ENCODE data around the gene BCKDK. TPM values are rescaled to one million over a fixed set of nuclear protein-coding genes. Genes with fewer than 3 reads are reported as not detected.
"Not testable (repeated sequence)": the region's sequence is repeated elsewhere in the genome, so short reads cannot be mapped to it uniquely, and the experiment has no call there.

The BCKDK gene
- total and polyA plus RNA-seq, 4 donors: 16.7 to 37.2 (median 30.3) TPM

DNA sequence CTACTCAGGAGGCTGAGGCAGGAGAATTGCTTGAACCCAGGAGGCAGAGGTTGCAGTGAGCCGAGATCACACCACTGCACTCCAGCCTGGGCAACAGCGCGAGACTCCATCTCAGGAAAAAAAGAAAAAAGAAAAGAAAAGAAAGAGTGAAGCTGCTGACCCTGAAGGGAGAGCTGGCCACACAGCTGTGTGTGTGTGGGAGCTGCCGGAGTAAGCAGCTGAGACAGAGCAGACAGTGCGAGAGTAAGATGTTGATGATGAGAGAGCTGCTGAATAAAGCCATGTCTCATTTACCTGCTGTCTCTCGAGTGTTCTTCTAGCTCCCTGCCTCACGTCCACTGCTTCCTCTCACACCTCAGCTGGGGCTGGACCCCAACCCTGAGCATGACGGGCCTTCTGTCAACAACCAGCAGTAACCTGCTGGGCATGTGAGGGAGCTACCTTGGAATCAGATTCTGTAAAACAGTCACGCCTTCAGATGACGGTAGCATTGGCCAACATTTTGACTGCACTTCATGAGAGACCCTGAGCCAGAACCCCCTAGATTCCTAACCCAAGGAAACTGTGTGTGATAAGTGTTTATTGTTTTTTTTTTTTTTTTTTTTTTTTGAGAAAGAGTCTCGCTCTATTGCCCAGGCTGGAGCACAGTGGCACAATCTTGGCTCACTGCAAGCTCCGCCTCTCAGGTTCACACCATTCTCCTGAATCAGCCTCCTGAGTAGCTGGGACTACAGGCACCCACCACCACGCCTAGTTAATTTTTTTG is 7.1 kb upstream of the BCKDK start:
- H3K27ac ChIP-seq (ENCODE audit: low read depth in 1 of 2, low read length in 2 of 2); ATAC-seq (ENCODE audit: low FRiP score); DNase-seq; intact Hi-C loops (cut with DNase I); H3K27me3 ChIP-seq (ENCODE audit: control insufficient read depth in 1 of 2, insufficient read depth in 2 of 2, low read length in 1 of 2); H3K4me3 ChIP-seq (ENCODE audit: low read length in 2 of 2); H3K9me3 ChIP-seq (ENCODE audit: control insufficient read depth, low read length); H3K36me3 ChIP-seq (ENCODE audit: control insufficient read depth in 1 of 2, insufficient read depth in 2 of 2, low read length in 1 of 2); H3K4me1 ChIP-seq (ENCODE audit: control insufficient read depth in 1 of 2, insufficient read depth in 2 of 2, low read length in 2 of 2): not testable (repeated sequence)
- WGBS, 2 donors: 81% methylated on average over 12 to 13 of the region's 13 CpGs

GRCh38 chr16:31105677-31106213 is 2.4 kb upstream of the BCKDK start:
- Histone ChIP-seq H3K27ac (ENCODE audit: low read depth in 1 of 2, low read length in 2 of 2) (no peak overlapping the region), H3K9me3 (ENCODE audit: control insufficient read depth, low read length) (no peaks in the 10 kb centered on the region), H3K27me3 (ENCODE audit: control insufficient read depth in 1 of 2, insufficient read depth in 2 of 2, low read length in 1 of 2) (no peaks in the 10 kb centered on the region), H3K4me1 (ENCODE audit: control insufficient read depth in 1 of 2, insufficient read depth in 2 of 2, low read length in 2 of 2) (no peaks in the 10 kb centered on the region), H3K4me3 (ENCODE audit: low read length in 2 of 2) (no peak overlapping the region), H3K36me3 (ENCODE audit: control insufficient read depth in 1 of 2, insufficient read depth in 2 of 2, low read length in 1 of 2) (no peaks in the 10 kb centered on the region)
- intact Hi-C loops (cut with DNase I): loop anchor here in 1 of 2 donors (5.0 kb wide), 1 partner anchor 37 kb away; no protein-coding TSS in a partner anchor
- 10 to 12% methylated on average over 31 to 33 of the region's 33 CpGs for WGBS, 2 donors
- DNase-seq: peak; percentile 91 to 95
- ATAC-seq (ENCODE audit: low FRiP score): peak; percentile 90

GRCh38 chr16:31106509-31107464 is 1.4 kb upstream of the BCKDK start:
- Histone ChIP-seq H3K4me3 (ENCODE audit: low read length in 2 of 2) (no peak overlapping the region), H3K27me3 (ENCODE audit: control insufficient read depth in 1 of 2, insufficient read depth in 2 of 2, low read length in 1 of 2) (no peaks in the 10 kb centered on the region), H3K9me3 (ENCODE audit: control insufficient read depth, low read length) (no peaks in the 10 kb centered on the region), H3K4me1 (ENCODE audit: control insufficient read depth in 1 of 2, insufficient read depth in 2 of 2, low read length in 2 of 2) (no peaks in the 10 kb centered on the region), H3K27ac (ENCODE audit: low read depth in 1 of 2, low read length in 2 of 2) (no peak overlapping the region), H3K36me3 (ENCODE audit: control insufficient read depth in 1 of 2, insufficient read depth in 2 of 2, low read length in 1 of 2) (no peaks in the 10 kb centered on the region)
- no peak for ATAC-seq (ENCODE audit: low FRiP score)
- intact Hi-C loops (cut with DNase I): loop anchor here in 1 of 2 donors (5.0 kb wide), 1 partner anchor 36 kb away; no protein-coding TSS in a partner anchor
- no peak for DNase-seq
- 86% methylated on average over 28 of the region's 28 CpGs for WGBS, 2 donors

- 89 to 92% methylated on average over 6 of the region's 6 CpGs for WGBS, 2 donors
- H3K27me3 ChIP-seq (ENCODE audit: control insufficient read depth in 1 of 2, insufficient read depth in 2 of 2, low read length in 1 of 2): no peaks in the 10 kb centered on the region
- no peak overlapping the region for H3K4me3 ChIP-seq (ENCODE audit: low read length in 2 of 2)
- ATAC-seq (ENCODE audit: low FRiP score) (no peak), DNase-seq (no peak)
- H3K27ac ChIP-seq (ENCODE audit: low read depth in 1 of 2, low read length in 2 of 2): no peak overlapping the region
- no peaks in the 10 kb centered on the region for H3K36me3 ChIP-seq (ENCODE audit: control insufficient read depth in 1 of 2, insufficient read depth in 2 of 2, low read length in 1 of 2)
- intact Hi-C loops (cut with DNase I): loop anchor here in 1 of 2 donors (5.0 kb wide), 1 partner anchor 35 kb away; no protein-coding TSS in a partner anchor
- no peaks in the 10 kb centered on the region for H3K9me3 ChIP-seq (ENCODE audit: control insufficient read depth, low read length)
- no peaks in the 10 kb centered on the region for H3K4me1 ChIP-seq (ENCODE audit: control insufficient read depth in 1 of 2, insufficient read depth in 2 of 2, low read length in 2 of 2)
Observed at GRCh38 chr16:31107465-31107867, 720 bp upstream of the BCKDK start.

GRCh38 chr16:31108794-31109558 is 790 bp downstream of the BCKDK start:
- Histone ChIP-seq H3K4me3 (ENCODE audit: low read length in 2 of 2) (peak overlapping the region; percentile 46 to 76), H3K9me3 (ENCODE audit: control insufficient read depth, low read length) (no peaks in the 10 kb centered on the region), H3K27me3 (ENCODE audit: control insufficient read depth in 1 of 2, insufficient read depth in 2 of 2, low read length in 1 of 2) (no peaks in the 10 kb centered on the region), H3K36me3 (ENCODE audit: control insufficient read depth in 1 of 2, insufficient read depth in 2 of 2, low read length in 1 of 2) (no peaks in the 10 kb centered on the region), H3K27ac (ENCODE audit: low read depth in 1 of 2, low read length in 2 of 2) (peak overlapping the region in 1 of 2 donors; percentile 71), H3K4me1 (ENCODE audit: control insufficient read depth in 1 of 2, insufficient read depth in 2 of 2, low read length in 2 of 2) (no peaks in the 10 kb centered on the region)
- DNase-seq (no peak), ATAC-seq (ENCODE audit: low FRiP score) (no peak)
- 37 to 40% methylated on average over 55 to 57 of the region's 57 CpGs for WGBS, 2 donors
- intact Hi-C loops (cut with DNase I): loop anchor here in 1 of 2 donors (5.0 kb wide), 1 partner anchor 33 kb away; no protein-coding TSS in a partner anchor

- H3K36me3 ChIP-seq (ENCODE audit: control insufficient read depth in 1 of 2, insufficient read depth in 2 of 2, low read length in 1 of 2): no peaks in the 10 kb centered on the region
- no peak overlapping the region for H3K4me3 ChIP-seq (ENCODE audit: low read length in 2 of 2)
- no peaks in the 10 kb centered on the region for H3K4me1 ChIP-seq (ENCODE audit: control insufficient read depth in 1 of 2, insufficient read depth in 2 of 2, low read length in 2 of 2)
- DNase-seq: no peak
- ATAC-seq (ENCODE audit: low FRiP score): no peak
- no peak overlapping the region for H3K27ac ChIP-seq (ENCODE audit: low read depth in 1 of 2, low read length in 2 of 2)
- no peaks in the 10 kb centered on the region for H3K27me3 ChIP-seq (ENCODE audit: control insufficient read depth in 1 of 2, insufficient read depth in 2 of 2, low read length in 1 of 2)
- intact Hi-C loops (cut with DNase I): loop anchor here in 1 of 2 donors (5.0 kb wide), 1 partner anchor 33 kb away; no protein-coding TSS in a partner anchor
- WGBS, 2 donors: 90 to 94% methylated on average over 12 of the region's 12 CpGs
- H3K9me3 ChIP-seq (ENCODE audit: control insufficient read depth, low read length): no peaks in the 10 kb centered on the region
Observed at GRCh38 chr16:31109622-31110021, 1.4 kb downstream of the BCKDK start.

- 88% methylated on average over 26 of the region's 26 CpGs for WGBS, 2 donors
- Histone ChIP-seq H3K27ac (ENCODE audit: low read depth in 1 of 2, low read length in 2 of 2) (no peak overlapping the region), H3K9me3 (ENCODE audit: control insufficient read depth, low read length) (no peaks in the 10 kb centered on the region), H3K4me1 (ENCODE audit: control insufficient read depth in 1 of 2, insufficient read depth in 2 of 2, low read length in 2 of 2) (no peaks in the 10 kb centered on the region), H3K27me3 (ENCODE audit: control insufficient read depth in 1 of 2, insufficient read depth in 2 of 2, low read length in 1 of 2) (no peaks in the 10 kb centered on the region), H3K36me3 (ENCODE audit: control insufficient read depth in 1 of 2, insufficient read depth in 2 of 2, low read length in 1 of 2) (no peaks in the 10 kb centered on the region), H3K4me3 (ENCODE audit: low read length in 2 of 2) (no peak overlapping the region)
- no peak for DNase-seq
- intact Hi-C loops (cut with DNase I): no loop called here
- no peak for ATAC-seq (ENCODE audit: low FRiP score)
Observed at GRCh38 chr16:31110106-31111034, 2.2 kb downstream of the BCKDK start.

Data from aorta (tissue), 5 donors.